HEK293 (cell line): ENCODE data around the gene MBD6.

Experiments used
- CTCF ChIA-PET: fragments of 350-600 bp; formaldehyde crosslinking; extraction: SDS; loops from one replicate; lab custom pipeline; 2021; ENCODE audit warnings: antibody characterized with exemption; lab: Yijun Ruan, JAX
- POLR2A ChIA-PET: fragments of 300-600 bp; formaldehyde crosslinking; extraction: SDS; loops from one replicate; lab custom pipeline; 2020; ENCODE audit warnings: antibody characterized with exemption, inconsistent platforms; lab: Yijun Ruan, JAX
- H3K27ac ChIP-seq: fragments of 200-500 bp; sonication (Bioruptor generic); 2 replicates; pipeline ENCODE4 v1.5.1; 2014; ENCODE audit warnings: low read depth, low read length, control low read depth, inconsistent platforms; ENCODE audit errors: extremely low read depth
- H3K36me3 ChIP-seq, 2 experiments: fragments of 200-500 bp in 1 of 2; sonication (Bioruptor generic) in 1 of 2; 1 replicate in 1 of 2; 2 replicates in 1 of 2; pipeline ENCODE4 v1.5.1; 2014 to 2017; ENCODE audit warnings: inconsistent platforms in 2 of 2, low read length in 2 of 2; ENCODE audit not compliant: control insufficient read depth in 2 of 2, insufficient read depth in 1 of 2
- H3K4me1 ChIP-seq: fragments of 200-500 bp; sonication (Bioruptor generic); 2 replicates; pipeline ENCODE4 v1.5.1; 2014; ENCODE audit warnings: mild to moderate bottlenecking, low read length, inconsistent platforms; ENCODE audit not compliant: control insufficient read depth, insufficient read depth
- H3K4me3 ChIP-seq: 2 replicates; pipeline ENCODE4 v1.5.1; 2011; ENCODE audit warnings: low read depth, mild to moderate bottlenecking, control low read depth, low read length, moderate library complexity
- H3K9me3 ChIP-seq: fragments of 200-500 bp; sonication (Bioruptor generic); 2 replicates; pipeline ENCODE4 v1.5.1; 2014; ENCODE audit warnings: low read depth, low read length, inconsistent platforms; ENCODE audit not compliant: control insufficient read depth, insufficient read depth
- GLIS2 ChIP-seq: fragments of 450-650 bp; formaldehyde crosslinking; IDR thresholded peaks from 2 replicates; pipeline ENCODE4 v1.5.1; 2016; ENCODE audit warnings: missing biosample characterization, missing genetic modification characterization
- SCRT2 ChIP-seq: fragments of 450-650 bp; formaldehyde crosslinking; IDR thresholded peaks from 2 replicates; pipeline ENCODE4 v1.5.1; 2016; ENCODE audit warnings: missing biosample characterization, missing genetic modification characterization
- ZNF223 ChIP-seq: fragments of 450-650 bp; formaldehyde crosslinking; IDR thresholded peaks from 2 replicates; pipeline ENCODE4 v1.5.1; 2016; ENCODE audit warnings: missing biosample characterization, missing genetic modification characterization
- ZNF23 ChIP-seq: fragments of 450-650 bp; formaldehyde crosslinking; IDR thresholded peaks from 2 replicates; pipeline ENCODE4 v1.5.1; 2016; ENCODE audit warnings: missing biosample characterization, missing genetic modification characterization, borderline replicate concordance
- ZNF248 ChIP-seq: fragments of 450-650 bp; formaldehyde crosslinking; IDR thresholded peaks from 2 replicates; pipeline ENCODE4 v1.5.1; 2017; ENCODE audit warnings: missing biosample characterization, missing genetic modification characterization
- ZNF341 ChIP-seq: fragments of 450-650 bp; formaldehyde crosslinking; IDR thresholded peaks from 2 replicates; pipeline ENCODE4; 2016; ENCODE audit warnings: low read depth, missing biosample characterization, missing genetic modification characterization
- ZNF394 ChIP-seq: fragments of 450-650 bp; formaldehyde crosslinking; IDR thresholded peaks from 2 replicates; pipeline ENCODE4 v1.5.1; 2016; ENCODE audit warnings: missing biosample characterization, missing genetic modification characterization, mild to moderate bottlenecking, moderate library complexity, borderline replicate concordance
- ZNF449 ChIP-seq: fragments of 450-650 bp; formaldehyde crosslinking; IDR thresholded peaks from 2 replicates; pipeline ENCODE4 v1.5.1; 2017; ENCODE audit warnings: missing biosample characterization, mild to moderate bottlenecking, missing genetic modification characterization, moderate library complexity
- ZNF473 ChIP-seq: fragments of 450-650 bp; formaldehyde crosslinking; IDR thresholded peaks from 2 replicates; pipeline ENCODE4 v1.5.1; 2017; ENCODE audit warnings: missing biosample characterization, missing genetic modification characterization
- ZNF501 ChIP-seq: fragments of 450-650 bp; formaldehyde crosslinking; IDR thresholded peaks from 2 replicates; pipeline ENCODE4 v1.5.1; 2016; ENCODE audit warnings: missing biosample characterization, missing genetic modification characterization
- ZNF530 ChIP-seq: fragments of 450-650 bp; formaldehyde crosslinking; IDR thresholded peaks from 2 replicates; pipeline ENCODE4 v1.5.1; 2016; ENCODE audit warnings: low read depth, missing biosample characterization, missing genetic modification characterization
- ZNF561 ChIP-seq: fragments of 450-650 bp; IDR thresholded peaks from 2 replicates; pipeline ENCODE4 v1.5.1; 2018; ENCODE audit warnings: missing biosample characterization, missing genetic modification characterization, borderline replicate concordance
- ZNF629 ChIP-seq: fragments of 450-650 bp; formaldehyde crosslinking; IDR thresholded peaks from 2 replicates; pipeline ENCODE4 v1.5.1; 2017; ENCODE audit warnings: missing biosample characterization, missing genetic modification characterization
- ZNF639 ChIP-seq: fragments of 450-650 bp; formaldehyde crosslinking; IDR thresholded peaks from 2 replicates; pipeline ENCODE4 v1.5.1; 2016; ENCODE audit warnings: missing biosample characterization, missing genetic modification characterization
- ZNF701 ChIP-seq: fragments of 450-650 bp; formaldehyde crosslinking; IDR thresholded peaks from 2 replicates; pipeline ENCODE4 v1.5.1; 2016; ENCODE audit warnings: missing biosample characterization, missing genetic modification characterization

The MBD6 gene

GRCh38 chr12:57541001-57541400 lies 18.4 kb downstream of the MBD6 start:
- Histone ChIP-seq H3K4me1 (peaks cover 3% of the 10 kb centered on the region), H3K27ac (no peak overlapping the region), H3K36me3 (peaks cover 4 to 84% of the 10 kb centered on the region in 2 experiments; a peak in 2 of 3 replicates), H3K4me3 (no peak overlapping the region), H3K9me3 (no peaks in the 10 kb centered on the region)
- ChIA-PET POLR2A (interaction anchor here (1.3 to 2.3 kb wide), 3 partner anchors 8 to 20 kb away, joined by 3 to 10 read pairs (median 3); no protein-coding TSS in a partner anchor), CTCF (interaction anchor here (1.5 to 1.6 kb wide), 2 partner anchors 43 to 82 kb away, joined by 3 to 5 read pairs; no protein-coding TSS in a partner anchor)
- TF ChIP-seq GLIS2 (tag by site-specific recombination) = no peak
- no peak for TF ChIP-seq SCRT2 (tag by site-specific recombination)

GRCh38 chr12:57541717-57542116 lies 19.1 kb downstream of the MBD6 start:
- POLR2A ChIA-PET = interaction anchor here (1.3 kb wide), 1 partner anchor 9 kb away, joined by 3 read pairs; no protein-coding TSS in a partner anchor

GRCh38 chr12:57543581-57543980 lies 21.0 kb downstream of the MBD6 start:
- H3K36me3 ChIP-seq = peaks cover 4 to 67% of the 10 kb centered on the region in 2 experiments; a peak in 2 of 3 replicates
- no peaks in the 10 kb centered on the region for H3K9me3 ChIP-seq
- H3K27ac ChIP-seq = no peak overlapping the region
- H3K4me1 ChIP-seq = peaks cover 3% of the 10 kb centered on the region
- ChIA-PET CTCF (no interaction called here), POLR2A (interaction anchor here (0.6 to 1.1 kb wide), 2 partner anchors 62 to 817 kb away, joined by 3 read pairs; partner anchors contain the start of gene DTX3)
- TF ChIP-seq ZNF23 (tag by site-specific recombination) = no peak
- no peak for TF ChIP-seq ZNF701
- H3K4me3 ChIP-seq = no peak overlapping the region

More at GRCh38 chr12:57541717-57542116, 19.1 kb downstream of the MBD6 start:
- peaks cover 3% of the 10 kb centered on the region for H3K4me1 ChIP-seq
- no peak overlapping the region for H3K27ac ChIP-seq
- no peak for TF ChIP-seq ZNF223 (tag by site-specific recombination)
- no peak for TF ChIP-seq ZNF639 (tag by site-specific recombination)
- no peak for TF ChIP-seq ZNF394 (tag by site-specific recombination)
- no peak for TF ChIP-seq ZNF473 (tag by site-specific recombination)
- no peak for TF ChIP-seq ZNF449
- no peak for TF ChIP-seq ZNF501
- no peak for TF ChIP-seq ZNF530 (tag by site-specific recombination)
- no peak for TF ChIP-seq ZNF629 (tag by site-specific recombination)
- TF ChIP-seq ZNF561 (tag by site-specific recombination) = no peak
- no peak for TF ChIP-seq ZNF341 (tag by site-specific recombination)
- TF ChIP-seq ZNF248 (tag by site-specific recombination) = no peak
- peaks cover 4 to 79% of the 10 kb centered on the region in 2 experiments; a peak in 2 of 3 replicates for H3K36me3 ChIP-seq
- CTCF ChIA-PET = interaction anchor here (1.6 kb wide), 1 partner anchor 42 kb away, joined by 5 read pairs; no protein-coding TSS in a partner anchor
- no peaks in the 10 kb centered on the region for H3K9me3 ChIP-seq
- no peak overlapping the region for H3K4me3 ChIP-seq
